Mucosa of descending colon (tissue), 3 donors: ENCODE data around the gene MORN4. TPM values are rescaled to one million over a fixed set of nuclear protein-coding genes. Genes with fewer than 3 reads are reported as not detected.
"Not testable (repeated sequence)": the region's sequence is repeated elsewhere in the genome, so short reads cannot be mapped to it uniquely, and the experiment has no call there.

Source experiments
- ATAC-seq: fragments of 200-7000 bp; cut with Tn5 transposase; one replicate; pipeline ENCODE4 v1.9.1; 2020; ENCODE audit warnings: mild to moderate bottlenecking, moderate library complexity
- DNase-seq, 3 donors: peaks; one replicate each; pipeline ENCODE4 v3.0.0-alpha.2; 2020
- H3K36me3 ChIP-seq: fragments of 200-600 bp; one replicate; pipeline ENCODE4 v1.8.0; 2021; ENCODE audit warnings: low read depth, mild to moderate bottlenecking
- H3K4me1 ChIP-seq: fragments of 200-600 bp; one replicate; pipeline ENCODE4 v1.8.0; 2021; ENCODE audit warnings: low read depth, mild to moderate bottlenecking
- H3K4me3 ChIP-seq: fragments of 200-600 bp; one replicate; pipeline ENCODE4 v1.8.0; 2021; ENCODE audit warnings: mild to moderate bottlenecking
- H3K9me3 ChIP-seq: fragments of 200-600 bp; one replicate; pipeline ENCODE4 v1.8.0; 2021; ENCODE audit warnings: mild to moderate bottlenecking
- intact Hi-C, 2 donors: fragments of 100-400 bp; cut with DNase I in 1 of 2; cut with micrococcal nuclease in 1 of 2; formaldehyde crosslinking; loops; one replicate each; pipeline versions ENCODE4 v1.11.0 to v1.11.1; 2022; cut with DNase I, micrococcal nuclease
- total RNA-seq, 3 donors: library from RNA; stranded (reverse); fragmentation: NEBNext Ultra II Directional in 2 of 3; extraction: Animal tissue kit (Norgen Biotek cat#: 25700) in 2 of 3; gene quantifications; one replicate each; pipeline versions ENCODE4 v1.2.1 to v1.2.4, GENCODE V29; 2021 to 2023
- TF ChIP-seq, protein P1 (sequence below): fragments of 200-600 bp; IDR thresholded peaks from one replicate; pipeline ENCODE4 v1.8.0; 2022; ENCODE audit warnings: antibody characterized with exemption, mild to moderate bottlenecking
- donor health status: DM: no; HTN: no; CAD: no; lungs with moderate emphysema.
- donor health status: DM: no; HTN: no; CAD: no.
- donor health status: DM: no; HTN: yes; CAD: no.

Gene MORN4
- total RNA-seq, 3 donors from 2014 or later, result 1.9 to 2.7 (median 2.6) TPM

DNA sequence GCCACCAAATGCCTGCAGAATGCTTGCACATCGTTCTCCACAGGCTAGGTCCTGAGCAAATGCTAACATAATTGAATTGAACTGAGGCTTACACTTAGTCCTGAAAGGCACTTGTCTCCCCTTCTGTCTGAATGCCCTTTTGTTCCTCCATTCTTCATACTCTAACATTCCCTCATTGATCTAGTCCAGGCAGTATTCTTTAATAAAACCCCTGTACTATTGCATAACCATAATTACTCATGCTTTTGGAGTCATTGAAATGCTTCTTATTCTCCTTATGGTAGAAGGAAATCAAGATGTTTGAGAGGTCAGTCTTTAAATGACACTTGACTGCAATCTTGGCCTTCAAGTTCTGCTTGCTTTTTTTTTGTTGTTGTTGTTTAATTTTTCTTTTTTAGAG is 14.3 kb upstream of the MORN4 start:
- intact Hi-C loops, result no loop called here
- TF ChIP-seq, protein P1, sequence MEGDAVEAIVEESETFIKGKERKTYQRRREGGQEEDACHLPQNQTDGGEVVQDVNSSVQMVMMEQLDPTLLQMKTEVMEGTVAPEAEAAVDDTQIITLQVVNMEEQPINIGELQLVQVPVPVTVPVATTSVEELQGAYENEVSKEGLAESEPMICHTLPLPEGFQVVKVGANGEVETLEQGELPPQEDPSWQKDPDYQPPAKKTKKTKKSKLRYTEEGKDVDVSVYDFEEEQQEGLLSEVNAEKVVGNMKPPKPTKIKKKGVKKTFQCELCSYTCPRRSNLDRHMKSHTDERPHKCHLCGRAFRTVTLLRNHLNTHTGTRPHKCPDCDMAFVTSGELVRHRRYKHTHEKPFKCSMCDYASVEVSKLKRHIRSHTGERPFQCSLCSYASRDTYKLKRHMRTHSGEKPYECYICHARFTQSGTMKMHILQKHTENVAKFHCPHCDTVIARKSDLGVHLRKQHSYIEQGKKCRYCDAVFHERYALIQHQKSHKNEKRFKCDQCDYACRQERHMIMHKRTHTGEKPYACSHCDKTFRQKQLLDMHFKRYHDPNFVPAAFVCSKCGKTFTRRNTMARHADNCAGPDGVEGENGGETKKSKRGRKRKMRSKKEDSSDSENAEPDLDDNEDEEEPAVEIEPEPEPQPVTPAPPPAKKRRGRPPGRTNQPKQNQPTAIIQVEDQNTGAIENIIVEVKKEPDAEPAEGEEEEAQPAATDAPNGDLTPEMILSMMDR, result no peak

DNA sequence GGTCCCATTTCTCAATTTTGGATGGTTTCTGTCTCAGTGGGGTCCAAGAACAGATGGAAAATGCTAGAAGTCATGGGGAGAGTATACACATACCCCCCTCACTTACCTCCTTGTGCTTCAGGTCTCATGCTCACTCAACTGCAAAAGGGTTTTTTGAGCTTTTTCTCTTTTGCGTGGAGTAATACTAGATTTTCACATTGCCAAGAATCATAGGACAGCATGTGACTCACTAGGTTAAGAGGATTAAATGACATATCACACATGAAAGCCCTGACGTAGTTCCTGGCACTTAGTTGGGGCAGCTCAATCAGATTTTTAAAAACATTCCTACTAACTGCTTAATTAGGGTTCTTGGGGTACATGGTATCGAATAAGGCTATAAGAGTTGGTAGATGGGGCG is 11.6 kb upstream of the MORN4 start:
- no peaks in the 10 kb centered on the region for H3K9me3 ChIP-seq
- no peak for DNase-seq
- H3K4me3 ChIP-seq, result no peak overlapping the region
- peaks cover 10% of the 10 kb centered on the region for H3K4me1 ChIP-seq
- no peak for ATAC-seq
- intact Hi-C loops, result no loop called here
- TF ChIP-seq, protein P1, result no peak
- no peaks in the 10 kb centered on the region for H3K36me3 ChIP-seq

More for the DNA sequence above, 14.3 kb upstream of the MORN4 start:
- Histone ChIP-seq H3K4me1 (no peaks in the 10 kb centered on the region), H3K9me3 (no peaks in the 10 kb centered on the region), H3K36me3 (no peaks in the 10 kb centered on the region), H3K4me3 (no peak overlapping the region)
- no peak for ATAC-seq
- DNase-seq, result no peak

DNA sequence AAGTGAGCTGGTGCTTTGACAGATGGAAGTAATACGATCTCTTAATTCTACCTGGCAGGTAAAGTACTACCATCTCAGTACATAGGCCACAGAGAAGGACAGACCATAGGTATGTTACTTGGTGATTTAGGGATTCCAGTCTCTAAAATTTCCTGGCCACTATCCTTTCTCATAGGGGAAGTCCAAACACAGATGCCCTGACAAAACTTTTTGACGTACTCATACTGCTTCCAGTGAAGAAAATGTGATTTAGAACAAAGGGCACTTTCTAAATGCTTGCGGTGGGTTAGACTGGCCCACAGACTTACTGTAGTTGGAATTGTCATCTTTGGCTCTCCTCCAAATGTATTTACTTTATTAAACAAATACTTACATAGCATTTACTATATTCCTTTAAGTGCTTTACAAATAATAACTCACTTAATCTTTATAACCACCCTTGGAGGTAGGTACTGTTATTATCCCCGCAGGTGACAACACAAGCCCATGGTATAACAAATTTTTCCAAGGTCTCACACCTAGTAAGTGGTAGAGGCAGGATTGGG is 10.2 kb upstream of the MORN4 start:
- Histone ChIP-seq H3K4me1 (peaks cover 10% of the 10 kb centered on the region), H3K4me3 (no peak overlapping the region), H3K9me3 (no peaks in the 10 kb centered on the region), H3K36me3 (no peaks in the 10 kb centered on the region)
- DNase-seq (no peak), ATAC-seq (no peak)
- TF ChIP-seq, protein P1, result no peak
- intact Hi-C loops, result no loop called here

DNA sequence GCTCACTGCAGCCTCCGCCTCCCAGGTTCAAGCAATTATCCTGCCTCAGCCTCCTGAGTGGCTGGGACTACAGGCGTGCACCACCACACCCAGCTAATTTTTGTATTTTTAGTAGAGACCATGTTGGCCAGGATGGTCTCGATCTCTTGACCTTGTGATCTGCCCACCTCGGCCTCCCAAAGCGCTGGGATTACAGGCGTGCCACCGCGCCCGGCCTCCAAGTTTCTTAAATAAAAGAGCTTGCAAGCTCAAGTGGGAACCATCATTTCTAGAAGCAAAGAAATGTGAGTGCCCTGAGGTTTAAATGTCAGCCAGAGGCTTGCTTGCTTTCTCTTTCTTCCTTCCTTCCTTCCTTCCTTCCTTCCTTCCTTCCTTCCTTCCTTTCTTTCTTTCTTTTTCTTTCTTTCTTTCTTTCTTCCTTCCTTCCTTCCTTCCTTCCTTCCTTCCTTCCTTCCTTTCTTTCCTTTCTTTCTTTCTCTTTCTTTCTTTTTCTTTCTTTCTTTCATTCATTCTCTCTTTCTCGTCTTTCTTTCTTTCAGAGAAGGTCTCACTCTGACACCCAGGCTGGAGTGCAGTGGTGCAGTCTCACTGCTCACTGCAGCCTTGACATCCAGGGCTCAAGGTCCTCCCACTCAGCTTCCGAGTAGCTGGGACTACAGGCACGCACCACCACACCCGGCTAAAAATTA is 9.3 kb upstream of the MORN4 start:
- ATAC-seq, H3K4me1 ChIP-seq, DNase-seq, intact Hi-C loops, H3K9me3 ChIP-seq, H3K36me3 ChIP-seq, H3K4me3 ChIP-seq: not testable (repeated sequence)

DNA sequence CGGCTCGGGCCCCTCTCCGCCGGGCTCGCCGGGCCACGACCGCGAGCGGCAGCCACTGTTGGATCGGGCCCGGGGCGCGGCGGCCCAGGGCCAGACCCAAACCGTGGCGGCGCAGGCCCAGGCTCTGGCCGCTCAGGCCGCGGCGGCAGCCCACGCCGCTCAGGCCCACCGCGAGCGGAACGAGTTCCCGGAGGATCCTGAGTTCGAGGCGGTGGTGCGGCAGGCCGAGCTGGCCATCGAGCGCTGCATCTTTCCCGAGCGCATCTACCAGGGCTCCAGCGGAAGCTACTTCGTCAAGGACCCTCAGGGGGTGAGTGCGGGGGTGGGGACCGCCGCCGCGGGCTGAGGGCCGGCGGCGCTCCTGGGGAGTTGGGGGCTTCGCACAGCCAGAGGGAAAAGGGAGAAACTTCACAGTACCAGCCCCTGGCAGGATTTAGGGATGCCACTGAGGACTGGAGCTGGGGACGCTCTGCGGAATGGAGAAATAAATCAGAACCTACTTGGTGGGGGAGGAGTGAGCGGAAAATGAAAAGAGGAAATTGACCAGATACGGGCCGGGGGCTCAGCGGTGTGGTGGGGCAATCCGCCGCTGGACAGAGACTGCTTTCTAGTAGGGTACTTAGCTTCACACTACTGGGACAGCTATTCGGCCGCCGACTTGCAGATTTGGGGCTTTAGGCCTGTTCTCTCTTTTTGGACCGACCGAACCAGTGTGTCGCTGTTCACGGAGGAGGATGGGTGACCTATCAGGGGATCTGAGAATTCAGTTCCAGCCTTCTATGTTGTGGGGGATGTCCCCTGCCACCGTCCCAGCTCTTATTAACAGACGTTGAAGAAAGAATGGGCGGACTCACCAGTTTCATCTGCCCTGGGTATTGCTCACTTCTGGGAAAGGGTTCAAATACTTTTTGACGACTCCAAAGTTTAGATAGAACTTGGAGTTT is 7.8 kb upstream of the MORN4 start:
- TF ChIP-seq, protein P1, result no peak
- H3K4me1 ChIP-seq, result peaks cover 10% of the 10 kb centered on the region
- peak; percentile 39 to 64 (median 40) for DNase-seq
- H3K9me3 ChIP-seq, result no peaks in the 10 kb centered on the region
- ATAC-seq, result peak; percentile 55
- peak overlapping the region; percentile 77 for H3K4me3 ChIP-seq
- H3K36me3 ChIP-seq, result no peaks in the 10 kb centered on the region
- intact Hi-C loops, result no loop called here
